Sigmoid colon (tissue), 7 donors: ENCODE measurements around the gene KCNS3. TPM values are rescaled to one million over a fixed set of nuclear protein-coding genes. Genes with fewer than 3 reads are reported as not detected.

Source experiments
- DNase-seq: peaks from one replicate; pipeline ENCODE4 v3.0.0-alpha.2; 2019
- H3K27ac ChIP-seq, 4 donors: fragments of 200-600 bp; sonication (generic); one replicate each; pipeline ENCODE4 v1.5.1; 2016 to 2019; ENCODE audit warnings: mild to moderate bottlenecking in 1 of 4
- H3K27me3 ChIP-seq, 3 donors: fragments of 200-600 bp; sonication (generic); one replicate each; pipeline ENCODE4 v1.5.1; 2019; ENCODE audit warnings: mild to moderate bottlenecking in 1 of 3
- H3K36me3 ChIP-seq, 4 donors: fragments of 200-600 bp; sonication (generic); one replicate each; pipeline ENCODE4 v1.5.1; 2016 to 2019
- H3K4me1 ChIP-seq, 4 donors: fragments of 200-600 bp; sonication (generic); one replicate each; pipeline ENCODE4 v1.5.1; 2017 to 2019
- H3K4me3 ChIP-seq, 4 donors: fragments of 200-600 bp; sonication (generic); one replicate each; pipeline ENCODE4 v1.5.1; 2017 to 2019; ENCODE audit warnings: mild to moderate bottlenecking in 2 of 4, moderate library complexity in 1 of 4
- H3K9me3 ChIP-seq, 4 donors: fragments of 200-600 bp in 3 of 4; sonication (generic) in 3 of 4; one replicate each; pipeline versions ENCODE4 v1.5.1 to v1.6.1; 2013 to 2019
- EP300 ChIP-seq, 4 donors: sonication (generic); formaldehyde crosslinking; IDR thresholded peaks; one replicate each; pipeline ENCODE4 v1.6.1; 2017; ENCODE audit warnings: antibody characterized with exemption in 4 of 4
- POLR2A ChIP-seq, 2 donors: fragments of 450-650 bp; IDR thresholded peaks; one replicate each; pipeline ENCODE4 v1.6.1; 2016; ENCODE audit warnings: antibody characterized with exemption in 2 of 2, mild to moderate bottlenecking in 2 of 2, moderate library complexity in 2 of 2
- POLR2AphosphoS5 ChIP-seq, 4 donors: sonication (generic); formaldehyde crosslinking; IDR thresholded peaks; one replicate each; pipeline ENCODE4 v1.6.1; 2017; ENCODE audit warnings: antibody characterized with exemption in 4 of 4
- WGBS, 2 donors: extraction: QIAGEN DNeasy Blood & Tissue Kit; methylation state at CpG; one replicate each; pipeline ENCODE4 v1.1.7; 2013; 5-methylcytosine and 5-hydroxymethylcytosine counted together
- intact Hi-C: fragments of 100-400 bp; cut with DNase I; formaldehyde crosslinking; loops from one replicate; pipeline ENCODE4 v1.15.1; 2023
- polyA plus RNA-seq, 3 donors: library from polyadenylated mRNA; stranded (reverse); fragments of 200-250 nt; gene quantifications; one replicate each; pipeline ENCODE4 v1.2.3, GENCODE V29; 2013
- total RNA-seq, 4 donors: library from RNA; depleted of rRNA; stranded (reverse); fragments of >200 nt; gene quantifications; one replicate each; pipeline ENCODE4 v1.1.0, GENCODE V29; 2016
- TF ChIP-seq, protein P1 (sequence below), 4 experiments: fragments of 450-650 bp in 3 of 4; fragments of 200-600 bp in 1 of 4; IDR thresholded peaks; one replicate each; pipeline ENCODE4 v1.5.1; 2016 to 2019; ENCODE audit warnings: antibody characterized with exemption in 4 of 4, mild to moderate bottlenecking in 3 of 4, moderate library complexity in 2 of 4
- donor health status: healthy with polysubstance abuse.
- donor health status: Bipolar disorder and iron deficiency.
- donor health status: healthy.

KCNS3 gene
- total and polyA plus RNA-seq, 7 donors, result 4.2 to 96.3 (median 16.2) TPM

DNA sequence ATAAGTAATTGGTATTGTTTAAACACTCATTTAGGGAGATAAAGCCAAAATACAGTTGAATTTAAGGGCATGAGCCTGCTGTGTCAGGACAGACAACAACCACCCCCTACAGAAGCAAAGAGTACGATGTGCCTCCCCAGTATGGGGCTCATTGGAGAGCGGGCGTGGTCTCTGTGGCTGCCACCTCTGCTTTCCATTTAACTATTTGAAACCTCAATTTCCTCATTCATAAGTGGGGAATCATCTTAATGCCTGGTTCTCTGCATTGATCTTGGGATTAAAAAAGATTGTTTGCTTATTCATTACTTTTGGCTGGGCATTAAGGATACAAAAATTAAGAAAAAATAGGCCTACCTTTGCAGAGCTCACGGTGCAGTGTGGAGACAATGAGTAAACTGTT lies 21.4 kb downstream of the KCNS3 start:
- no peak overlapping the region for H3K4me3 ChIP-seq
- DNase-seq, result no peak
- H3K27ac ChIP-seq, result no peak overlapping the region
- 81 to 83% methylated on average over 4 of the region's 4 CpGs for WGBS, 2 donors
- intact Hi-C loops, result no loop called here
- no peaks in the 10 kb centered on the region for H3K9me3 ChIP-seq
- no peaks in the 10 kb centered on the region for H3K27me3 ChIP-seq
- no peaks in the 10 kb centered on the region for H3K36me3 ChIP-seq
- no peak for TF ChIP-seq POLR2A (IDR thresholded peaks at IDR 0.05)
- no peak for TF ChIP-seq EP300 (IDR thresholded peaks at IDR 0.05)
- TF ChIP-seq, protein P1, sequence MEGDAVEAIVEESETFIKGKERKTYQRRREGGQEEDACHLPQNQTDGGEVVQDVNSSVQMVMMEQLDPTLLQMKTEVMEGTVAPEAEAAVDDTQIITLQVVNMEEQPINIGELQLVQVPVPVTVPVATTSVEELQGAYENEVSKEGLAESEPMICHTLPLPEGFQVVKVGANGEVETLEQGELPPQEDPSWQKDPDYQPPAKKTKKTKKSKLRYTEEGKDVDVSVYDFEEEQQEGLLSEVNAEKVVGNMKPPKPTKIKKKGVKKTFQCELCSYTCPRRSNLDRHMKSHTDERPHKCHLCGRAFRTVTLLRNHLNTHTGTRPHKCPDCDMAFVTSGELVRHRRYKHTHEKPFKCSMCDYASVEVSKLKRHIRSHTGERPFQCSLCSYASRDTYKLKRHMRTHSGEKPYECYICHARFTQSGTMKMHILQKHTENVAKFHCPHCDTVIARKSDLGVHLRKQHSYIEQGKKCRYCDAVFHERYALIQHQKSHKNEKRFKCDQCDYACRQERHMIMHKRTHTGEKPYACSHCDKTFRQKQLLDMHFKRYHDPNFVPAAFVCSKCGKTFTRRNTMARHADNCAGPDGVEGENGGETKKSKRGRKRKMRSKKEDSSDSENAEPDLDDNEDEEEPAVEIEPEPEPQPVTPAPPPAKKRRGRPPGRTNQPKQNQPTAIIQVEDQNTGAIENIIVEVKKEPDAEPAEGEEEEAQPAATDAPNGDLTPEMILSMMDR (IDR thresholded peaks at IDR 0.05), result no peak
- TF ChIP-seq POLR2AphosphoS5 (IDR thresholded peaks at IDR 0.05), result no peak
- H3K4me1 ChIP-seq, result peaks cover 0 to 6% (median 3%) of the 10 kb centered on the region in 4 donors

DNA sequence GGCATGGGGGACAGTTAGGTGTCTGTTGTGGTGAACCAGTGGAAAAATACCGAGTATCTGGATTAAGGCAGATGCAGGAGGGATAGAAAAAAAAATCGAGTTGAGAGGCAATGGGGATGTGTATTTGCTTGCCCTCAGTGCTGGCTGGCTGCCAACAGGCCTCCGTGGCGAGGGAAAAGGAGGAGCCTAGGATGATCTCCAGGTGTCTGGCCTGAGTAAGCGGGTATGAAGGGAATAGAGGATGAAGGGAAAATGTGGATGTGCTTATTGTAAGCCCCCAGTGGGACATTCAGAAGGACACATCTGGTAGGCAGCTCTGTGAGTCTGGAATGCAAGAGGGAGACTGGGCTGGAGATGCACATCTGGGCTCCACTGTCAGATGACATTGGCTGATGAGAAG lies 22.8 kb downstream of the KCNS3 start:
- no peak for DNase-seq
- Histone ChIP-seq H3K27me3 (no peaks in the 10 kb centered on the region), H3K4me3 (no peak overlapping the region), H3K36me3 (no peaks in the 10 kb centered on the region), H3K4me1 (no peaks in the 10 kb centered on the region), H3K27ac (no peak overlapping the region), H3K9me3 (no peaks in the 10 kb centered on the region)
- intact Hi-C loops, result no loop called here
- no peak for TF ChIP-seq POLR2A (IDR thresholded peaks at IDR 0.05)
- TF ChIP-seq, protein P1 (IDR thresholded peaks at IDR 0.05), result no peak
- TF ChIP-seq POLR2AphosphoS5 (IDR thresholded peaks at IDR 0.05), result no peak
- no peak for TF ChIP-seq EP300 (IDR thresholded peaks at IDR 0.05)
- WGBS, 2 donors, result 24 to 35% methylated on average over 5 of the region's 5 CpGs

DNA sequence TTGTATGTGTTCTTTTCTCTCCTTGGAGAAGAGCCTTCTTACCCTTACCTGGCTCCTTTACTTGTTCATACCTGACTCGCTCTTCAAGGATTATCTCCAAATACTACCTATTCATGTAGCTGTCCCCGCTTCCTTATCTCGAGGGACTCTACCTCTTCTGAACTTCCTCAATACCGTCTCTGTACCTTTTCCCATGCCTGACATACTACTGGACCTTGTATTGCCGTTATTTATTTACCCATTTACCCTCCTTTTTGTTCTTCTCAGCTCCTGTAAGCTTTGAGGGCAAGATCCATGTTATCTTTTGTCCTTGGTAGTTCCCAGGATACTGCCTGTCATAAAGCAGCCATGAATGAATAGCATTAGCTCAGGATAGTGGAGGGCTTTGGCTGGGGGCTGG lies 32.5 kb downstream of the KCNS3 start:
- H3K36me3 ChIP-seq, result no peaks in the 10 kb centered on the region
- H3K4me1 ChIP-seq, result peaks cover 0 to 7% (median 4%) of the 10 kb centered on the region in 4 donors
- no peak overlapping the region for H3K27ac ChIP-seq
- no peaks in the 10 kb centered on the region for H3K9me3 ChIP-seq
- intact Hi-C loops, result no loop called here
- no peak for DNase-seq
- no peaks in the 10 kb centered on the region for H3K27me3 ChIP-seq
- TF ChIP-seq POLR2A (IDR thresholded peaks at IDR 0.05) (no peak), EP300 (IDR thresholded peaks at IDR 0.05) (no peak), POLR2AphosphoS5 (IDR thresholded peaks at IDR 0.05) (no peak)
- TF ChIP-seq, protein P1 (IDR thresholded peaks at IDR 0.05), result no peak
- H3K4me3 ChIP-seq, result no peak overlapping the region
- 26 to 74% methylated on average over 5 of the region's 5 CpGs for WGBS, 2 donors

DNA sequence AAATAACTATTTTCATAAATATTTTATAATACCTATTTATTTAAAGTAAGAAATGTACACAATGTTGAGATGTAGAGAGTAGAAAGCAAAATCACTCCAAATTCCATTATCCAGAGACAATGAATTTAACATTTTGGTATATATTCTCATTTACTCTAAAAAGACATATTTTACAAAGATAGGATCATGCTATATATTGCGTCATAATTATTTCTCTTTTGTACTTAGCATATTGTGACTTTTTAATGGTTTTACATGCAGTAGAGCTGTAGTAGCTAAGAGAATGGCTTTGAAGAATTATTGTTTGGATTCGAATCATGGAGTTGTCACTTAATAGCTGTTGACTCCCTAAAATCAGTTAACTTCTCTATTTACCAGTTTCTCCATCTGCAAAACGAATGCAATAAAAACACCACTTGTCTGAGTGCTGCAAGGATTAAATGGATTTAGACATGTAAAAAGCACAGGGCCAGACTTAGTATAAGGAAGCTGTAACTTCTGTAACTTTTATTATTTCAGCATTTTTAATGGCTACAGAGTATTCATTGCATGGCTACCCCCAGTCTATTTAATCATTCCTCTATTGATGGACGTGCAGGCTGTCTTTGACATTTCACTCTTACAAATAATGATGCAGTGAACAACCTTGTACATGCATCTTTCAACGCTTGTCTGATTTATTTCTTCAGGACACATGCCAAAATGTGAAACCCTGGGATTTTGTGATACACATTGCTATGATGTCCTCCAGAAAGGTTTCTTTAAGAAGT lies 33.2 kb downstream of the KCNS3 start:
- intact Hi-C loops, result no loop called here
- no peaks in the 10 kb centered on the region for H3K27me3 ChIP-seq
- 57 to 63% methylated on average over 5 of the region's 5 CpGs for WGBS, 2 donors
- H3K27ac ChIP-seq, result no peak overlapping the region
- H3K4me1 ChIP-seq, result peaks cover 0 to 13% (median 7%) of the 10 kb centered on the region in 4 donors
- no peaks in the 10 kb centered on the region for H3K9me3 ChIP-seq
- TF ChIP-seq, protein P1 (IDR thresholded peaks at IDR 0.05), result no peak
- no peak for TF ChIP-seq POLR2AphosphoS5 (IDR thresholded peaks at IDR 0.05)
- H3K36me3 ChIP-seq, result no peaks in the 10 kb centered on the region
- DNase-seq, result no peak
- no peak overlapping the region for H3K4me3 ChIP-seq

DNA sequence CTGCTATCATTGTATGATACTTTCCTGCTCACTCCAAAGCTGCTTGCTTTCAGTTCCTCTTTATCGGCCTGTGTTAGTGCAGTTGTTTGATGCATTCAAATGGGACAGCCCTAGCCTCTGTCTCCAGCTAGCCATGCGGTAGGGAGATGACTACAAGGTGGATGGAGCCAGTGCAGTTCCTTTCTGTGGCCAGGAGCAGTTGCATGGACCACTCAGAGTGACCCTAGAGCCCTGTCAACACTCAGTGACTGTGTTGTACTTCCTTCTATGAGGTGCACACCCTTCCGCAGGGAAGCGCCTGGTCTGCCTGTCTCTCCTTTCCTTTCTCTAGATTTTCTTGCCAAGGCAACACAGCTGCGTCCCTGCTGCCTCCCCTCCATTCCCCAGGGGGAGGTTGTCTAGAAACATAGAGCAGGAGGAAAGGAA lies 33.8 kb downstream of the KCNS3 start:
- TF ChIP-seq POLR2AphosphoS5 (IDR thresholded peaks at IDR 0.05), result no peak
- no peaks in the 10 kb centered on the region for H3K9me3 ChIP-seq
- no peak for DNase-seq
- no peaks in the 10 kb centered on the region for H3K27me3 ChIP-seq
- intact Hi-C loops, result no loop called here
- H3K27ac ChIP-seq, result no peak overlapping the region
- H3K36me3 ChIP-seq, result no peaks in the 10 kb centered on the region
- H3K4me3 ChIP-seq, result no peak overlapping the region
- peaks cover 0 to 13% (median 7%) of the 10 kb centered on the region in 4 donors for H3K4me1 ChIP-seq
- 52 to 80% methylated on average over 5 of the region's 5 CpGs for WGBS, 2 donors
